ENCODE data around the gene STMN3.

Gene STMN3

GRCh38 chr20:63612276-63612931 is 40.8 kb downstream of the STMN3 start:
- no peak overlapping the region for H3K9ac ChIP-seq
- H3K36me3 ChIP-seq (ENCODE audit: insufficient read depth), result 0 out of 2 replicates have a peak, but pooled peaks cover 3% of the 10 kb centered on the region
- no peaks in the 10 kb centered on the region for H3K4me1 ChIP-seq (ENCODE audit: low read depth, poor library complexity, severe bottlenecking)
- TF ChIP-seq CTCF (conservative IDR thresholded peaks at IDR 0.05; ENCODE audit: low read depth, low read length), result no peak
- H3K27me3 ChIP-seq (ENCODE audit: insufficient read depth, low read depth), result no peaks in the 10 kb centered on the region
- no peak overlapping the region for H3K4me3 ChIP-seq (IDR thresholded peaks at IDR 0.05; ENCODE audit: insufficient read depth, low read depth, low read length)
- H3K4me2 ChIP-seq, result no peak overlapping the region
- no peaks in the 10 kb centered on the region for H3K79me2 ChIP-seq (ENCODE audit: insufficient read depth, low read depth)
- H4K20me1 ChIP-seq (ENCODE audit: insufficient read depth), result no peaks in the 10 kb centered on the region
- H3K27ac ChIP-seq, result no peak overlapping the region
- H2AFZ ChIP-seq (ENCODE audit: low read depth), result no peak overlapping the region

GRCh38 chr20:63611646-63612045 is 41.6 kb downstream of the STMN3 start:
- no peaks in the 10 kb centered on the region for H4K20me1 ChIP-seq (ENCODE audit: insufficient read depth)
- 0 out of 2 replicates have a peak, but pooled peaks cover 3% of the 10 kb centered on the region for H3K36me3 ChIP-seq (ENCODE audit: insufficient read depth)
- H3K27ac ChIP-seq, result no peak overlapping the region
- no peak overlapping the region for H3K9ac ChIP-seq
- H3K4me1 ChIP-seq (ENCODE audit: low read depth, poor library complexity, severe bottlenecking), result no peaks in the 10 kb centered on the region
- no peaks in the 10 kb centered on the region for H3K27me3 ChIP-seq (ENCODE audit: insufficient read depth, low read depth)
- H3K4me2 ChIP-seq, result no peak overlapping the region
- no peak overlapping the region for H2AFZ ChIP-seq (ENCODE audit: low read depth)
- H3K4me3 ChIP-seq (IDR thresholded peaks at IDR 0.05; ENCODE audit: insufficient read depth, low read depth, low read length), result no peak overlapping the region
- no peak for TF ChIP-seq CTCF (conservative IDR thresholded peaks at IDR 0.05; ENCODE audit: low read depth, low read length)
- no peaks in the 10 kb centered on the region for H3K79me2 ChIP-seq (ENCODE audit: insufficient read depth, low read depth)

- Histone ChIP-seq H3K9ac (no peak overlapping the region), H3K36me3 (ENCODE audit: insufficient read depth) (0 out of 2 replicates have a peak, but pooled peaks cover 3% of the 10 kb centered on the region), H3K27me3 (ENCODE audit: insufficient read depth, low read depth) (no peaks in the 10 kb centered on the region), H3K4me3 (IDR thresholded peaks at IDR 0.05; ENCODE audit: insufficient read depth, low read depth, low read length) (no peak overlapping the region), H3K4me2 (no peak overlapping the region), H3K79me2 (ENCODE audit: insufficient read depth, low read depth) (no peaks in the 10 kb centered on the region), H4K20me1 (ENCODE audit: insufficient read depth) (no peaks in the 10 kb centered on the region), H2AFZ (ENCODE audit: low read depth) (no peak overlapping the region), H3K4me1 (ENCODE audit: low read depth, poor library complexity, severe bottlenecking) (no peaks in the 10 kb centered on the region), H3K27ac (no peak overlapping the region)
- no peak for TF ChIP-seq CTCF (conservative IDR thresholded peaks at IDR 0.05; ENCODE audit: low read depth, low read length)
Measured at GRCh38 chr20:63610581-63611435, 42.4 kb downstream of the STMN3 start.

GRCh38 chr20:63606686-63607085 is 46.5 kb downstream of the STMN3 start:
- H3K36me3 ChIP-seq (ENCODE audit: insufficient read depth), result peaks cover 7% of the 10 kb centered on the region; the same call in 1 of the 2 replicates

More at GRCh38 chr20:63606686-63607085, 46.5 kb downstream of the STMN3 start:
- no peak overlapping the region for H3K9ac ChIP-seq
- H3K27ac ChIP-seq, result no peak overlapping the region
- H3K4me1 ChIP-seq (ENCODE audit: low read depth, poor library complexity, severe bottlenecking), result no peaks in the 10 kb centered on the region
- no peak for TF ChIP-seq CTCF (conservative IDR thresholded peaks at IDR 0.05; ENCODE audit: low read depth, low read length)
- H2AFZ ChIP-seq (ENCODE audit: low read depth), result no peak overlapping the region
- no peak overlapping the region for H3K4me3 ChIP-seq (IDR thresholded peaks at IDR 0.05; ENCODE audit: insufficient read depth, low read depth, low read length)
- no peaks in the 10 kb centered on the region for H3K79me2 ChIP-seq (ENCODE audit: insufficient read depth, low read depth)
- H3K27me3 ChIP-seq (ENCODE audit: insufficient read depth, low read depth), result no peaks in the 10 kb centered on the region
- H4K20me1 ChIP-seq (ENCODE audit: insufficient read depth), result no peaks in the 10 kb centered on the region
- H3K4me2 ChIP-seq, result no peak overlapping the region
